ENCODE measurements around the gene AFP.

The AFP gene

DNA sequence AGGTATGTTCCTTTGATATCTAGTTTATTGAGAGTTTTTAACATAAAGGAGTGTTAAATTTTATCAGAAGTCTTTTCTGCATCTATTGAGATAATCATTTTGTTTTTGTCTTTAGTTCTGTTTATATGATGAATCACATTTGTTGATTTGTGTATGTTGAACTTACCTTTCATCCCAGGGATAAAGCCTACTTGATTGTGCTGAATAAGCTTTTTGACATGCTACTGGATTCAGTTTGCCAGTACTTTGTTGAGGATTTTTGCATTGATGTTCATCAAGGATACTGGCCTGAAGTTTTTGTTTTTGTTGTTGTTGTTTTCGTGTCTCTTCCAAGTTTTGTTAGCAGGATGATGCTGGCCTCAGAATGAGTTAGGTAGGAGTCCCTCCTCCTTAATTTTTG is 34.7 kb downstream of the AFP start:
- TF ChIP-seq, protein P1, sequence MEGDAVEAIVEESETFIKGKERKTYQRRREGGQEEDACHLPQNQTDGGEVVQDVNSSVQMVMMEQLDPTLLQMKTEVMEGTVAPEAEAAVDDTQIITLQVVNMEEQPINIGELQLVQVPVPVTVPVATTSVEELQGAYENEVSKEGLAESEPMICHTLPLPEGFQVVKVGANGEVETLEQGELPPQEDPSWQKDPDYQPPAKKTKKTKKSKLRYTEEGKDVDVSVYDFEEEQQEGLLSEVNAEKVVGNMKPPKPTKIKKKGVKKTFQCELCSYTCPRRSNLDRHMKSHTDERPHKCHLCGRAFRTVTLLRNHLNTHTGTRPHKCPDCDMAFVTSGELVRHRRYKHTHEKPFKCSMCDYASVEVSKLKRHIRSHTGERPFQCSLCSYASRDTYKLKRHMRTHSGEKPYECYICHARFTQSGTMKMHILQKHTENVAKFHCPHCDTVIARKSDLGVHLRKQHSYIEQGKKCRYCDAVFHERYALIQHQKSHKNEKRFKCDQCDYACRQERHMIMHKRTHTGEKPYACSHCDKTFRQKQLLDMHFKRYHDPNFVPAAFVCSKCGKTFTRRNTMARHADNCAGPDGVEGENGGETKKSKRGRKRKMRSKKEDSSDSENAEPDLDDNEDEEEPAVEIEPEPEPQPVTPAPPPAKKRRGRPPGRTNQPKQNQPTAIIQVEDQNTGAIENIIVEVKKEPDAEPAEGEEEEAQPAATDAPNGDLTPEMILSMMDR (IDR thresholded peaks at IDR 0.05; ENCODE audit: low read depth, low read length), result no peak
- DNase-seq (ENCODE audit: low read depth in 2 of 2), result no peak
- H3K4me3 ChIP-seq (replicated peaks in 1 of 2; ENCODE audit: low read depth in 2 of 2, low read length in 2 of 2), result no peak overlapping the region

DNA sequence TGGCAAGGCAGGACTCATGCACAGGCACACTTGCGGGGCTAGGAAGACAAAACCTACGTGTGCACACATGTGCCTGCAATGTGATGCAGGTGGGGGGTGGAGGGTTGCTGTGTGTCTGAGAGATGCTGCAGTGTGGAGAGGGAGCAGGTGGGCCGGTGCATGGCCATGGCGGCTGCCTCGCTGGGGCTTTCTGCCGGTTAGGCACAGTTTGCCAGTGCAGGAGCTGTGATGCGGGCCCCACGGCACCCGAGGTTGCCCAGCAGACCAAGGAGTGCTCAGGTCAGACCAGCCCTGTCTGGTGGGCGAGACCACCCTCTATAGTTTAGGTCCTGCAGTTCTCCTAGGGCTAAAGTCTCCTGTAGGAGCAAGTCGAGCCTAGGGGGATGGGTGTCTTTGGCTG is 41.2 kb downstream of the AFP start:
- TF ChIP-seq, protein P1 (IDR thresholded peaks at IDR 0.05; ENCODE audit: low read depth, low read length), result no peak
- no peak overlapping the region for H3K4me3 ChIP-seq (replicated peaks in 1 of 2; ENCODE audit: low read depth in 2 of 2, low read length in 2 of 2)
- no peak for DNase-seq (ENCODE audit: low read depth in 2 of 2)

DNA sequence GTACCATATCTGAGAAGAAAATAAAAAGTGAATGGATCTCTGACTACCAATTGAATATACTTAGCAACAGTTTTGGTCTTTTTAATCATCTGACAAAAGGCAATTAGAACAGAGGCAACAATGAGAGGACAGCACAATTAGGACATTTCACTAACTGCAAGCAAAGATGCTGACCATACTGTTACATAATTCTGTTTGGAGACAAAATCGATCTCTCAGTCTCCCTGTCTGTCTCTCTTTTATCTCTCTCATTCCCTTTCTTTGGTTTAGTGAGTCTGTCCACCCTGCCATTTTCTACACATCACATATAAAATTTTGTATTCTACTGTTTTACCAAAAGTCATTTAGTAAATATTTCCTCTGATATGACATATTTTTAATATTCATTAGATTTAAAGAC is 43.3 kb downstream of the AFP start:
- TF ChIP-seq, protein P1 (IDR thresholded peaks at IDR 0.05; ENCODE audit: low read depth, low read length), result no peak
- DNase-seq (ENCODE audit: low read depth in 2 of 2), result no peak
- H3K4me3 ChIP-seq (replicated peaks in 1 of 2; ENCODE audit: low read depth in 2 of 2, low read length in 2 of 2), result no peak overlapping the region

DNA sequence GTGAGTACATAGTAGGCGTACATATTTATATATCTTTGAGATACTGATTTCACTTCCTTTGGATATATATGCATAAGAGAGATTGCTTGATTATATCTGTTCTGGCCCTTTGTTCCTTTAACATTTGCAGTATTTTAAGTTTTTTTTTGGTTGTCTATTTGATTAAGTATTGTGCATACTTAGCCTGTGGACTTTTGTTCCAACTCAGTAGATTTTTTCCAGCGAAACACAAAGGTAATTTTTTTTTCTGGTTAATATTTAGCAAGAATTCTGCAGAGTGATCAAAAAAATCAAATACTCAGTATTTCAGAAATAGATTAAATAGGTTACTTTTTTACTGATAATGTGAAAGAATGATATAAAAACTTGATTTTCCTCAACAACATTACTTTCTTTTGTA is 45.3 kb downstream of the AFP start, which contains the start of gene AFM:
AFM (plus strand) TSS at position 388 of the 400 bp plus-strand sequence. CDS start 31 bp downstream, outside the sequence.
- no peak for DNase-seq (ENCODE audit: low read depth in 2 of 2)
- TF ChIP-seq, protein P1 (IDR thresholded peaks at IDR 0.05; ENCODE audit: low read depth, low read length), result no peak
- H3K4me3 ChIP-seq (replicated peaks in 1 of 2; ENCODE audit: low read depth in 2 of 2, low read length in 2 of 2), result no peak within 1 kb of the TSS

DNA sequence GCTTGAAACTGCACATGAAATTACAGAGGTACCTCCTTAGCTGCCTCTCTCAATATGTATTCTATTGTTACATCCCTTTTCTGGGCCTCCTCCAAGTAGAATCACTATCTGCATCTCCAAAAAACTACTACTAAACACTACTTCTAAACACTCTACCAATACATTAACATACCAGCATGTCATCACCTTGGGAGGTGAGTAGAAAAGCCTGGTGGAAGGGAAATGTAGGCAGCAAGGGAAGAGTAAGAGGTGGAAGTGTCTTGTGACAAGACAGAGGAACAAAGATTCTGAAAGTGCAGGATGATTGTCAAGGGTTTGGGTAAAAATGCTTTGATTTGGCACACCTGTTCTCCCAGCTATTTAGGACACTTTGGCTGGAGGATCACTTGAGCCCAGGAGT is 49.1 kb downstream of the AFP start:
- H3K4me3 ChIP-seq (replicated peaks in 1 of 2; ENCODE audit: low read depth in 2 of 2, low read length in 2 of 2), result no peak overlapping the region
- TF ChIP-seq, protein P1 (IDR thresholded peaks at IDR 0.05; ENCODE audit: low read depth, low read length), result no peak
- no peak for DNase-seq (ENCODE audit: low read depth in 2 of 2)

DNA sequence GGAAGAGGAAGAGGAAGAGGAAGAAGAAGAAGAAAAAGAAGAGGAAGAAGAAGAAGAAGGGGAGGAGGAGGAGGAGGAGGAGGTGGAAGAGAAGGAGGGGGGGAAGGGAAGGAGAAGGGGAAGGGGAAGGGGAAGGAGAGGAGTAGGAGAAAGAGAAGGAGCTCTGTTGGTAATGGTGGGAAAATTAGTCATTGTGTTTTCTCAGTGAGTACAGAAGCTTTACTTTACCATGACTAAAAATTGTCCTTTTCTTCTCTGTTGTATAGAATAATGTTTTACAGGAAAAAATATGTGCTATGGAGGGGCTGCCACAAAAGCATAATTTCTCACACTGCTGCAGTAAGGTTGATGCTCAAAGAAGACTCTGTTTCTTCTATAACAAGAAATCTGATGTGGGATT is 49.6 kb downstream of the AFP start:
- TF ChIP-seq, protein P1 (IDR thresholded peaks at IDR 0.05; ENCODE audit: low read depth, low read length), result no peak
- no peak for DNase-seq (ENCODE audit: low read depth in 2 of 2)
- no peak overlapping the region for H3K4me3 ChIP-seq (replicated peaks in 1 of 2; ENCODE audit: low read depth in 2 of 2, low read length in 2 of 2)

DNA sequence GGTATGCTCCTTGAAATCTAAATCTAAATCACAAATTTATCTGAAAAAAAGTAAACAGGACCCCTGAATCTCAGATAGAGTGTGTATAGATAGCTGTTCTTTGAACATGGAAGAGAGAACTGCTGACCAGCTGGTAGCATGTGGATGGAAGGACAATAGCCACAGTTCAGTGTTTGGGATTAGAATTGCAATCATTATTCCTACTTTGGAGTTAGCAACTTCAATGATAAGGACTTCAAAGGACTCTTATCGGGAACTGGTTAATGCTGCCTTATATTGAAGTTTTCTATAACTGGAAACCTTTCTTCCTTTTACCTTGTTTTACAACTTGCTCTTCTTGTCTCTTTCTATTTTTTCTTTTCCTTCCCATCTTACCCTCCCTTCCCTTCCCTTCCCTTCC is 50.5 kb downstream of the AFP start:
- TF ChIP-seq, protein P1 (IDR thresholded peaks at IDR 0.05; ENCODE audit: low read depth, low read length), result no peak

More for the DNA sequence above, 50.5 kb downstream of the AFP start:
- no peak for DNase-seq (ENCODE audit: low read depth in 2 of 2)
- H3K4me3 ChIP-seq (replicated peaks in 1 of 2; ENCODE audit: low read depth in 2 of 2, low read length in 2 of 2), result no peak overlapping the region
